GM12878 (cell line): ENCODE results near the gene SELENOH. TPM values are rescaled to one million over a fixed set of nuclear protein-coding genes. Genes with fewer than 3 reads are reported as not detected.
"Not testable (repeated sequence)": the region's sequence is repeated elsewhere in the genome, so short reads cannot be mapped to it uniquely, and the experiment has no call there.

Experiments used
- ATAC-seq: fragments of 200-7000 bp; cut with Tn5 transposase; 3 replicates; pipeline ENCODE4 v1.9.1; 2020; ENCODE audit warnings: mild to moderate bottlenecking, moderate library complexity
- BruUV-seq: library from RNA; stranded (reverse); fragments of 400-500 nt; replicated peaks from 2 replicates; lab custom pipeline; 2021; lab: Mats Ljungman, UMichigan
- CTCF ChIA-PET: fragments of 300-600 bp; sonication (Branson Sonifier 250); formaldehyde crosslinking; extraction: SDS; loops from one replicate; lab custom pipeline; 2021; ENCODE audit warnings: inconsistent platforms; lab: Yijun Ruan, JAX
- POLR2A ChIA-PET: fragments of 350-600 bp; formaldehyde crosslinking; extraction: SDS; loops from one replicate; lab custom pipeline; 2021; ENCODE audit warnings: inconsistent platforms; lab: Charles Lee
- RAD21 ChIA-PET: fragments of 300-600 bp; sonication (Branson Sonifier 250); formaldehyde crosslinking; loops from one replicate; lab custom pipeline; 2023; ENCODE audit warnings: antibody characterized with exemption; ENCODE audit not compliant: unreplicated experiment; lab: Charles Lee
- SMC1A ChIA-PET: fragments of 300-600 bp; sonication (Branson Sonifier 250); formaldehyde crosslinking; loops from one replicate; lab custom pipeline; 2023; ENCODE audit not compliant: unreplicated experiment, uncharacterized antibody; lab: Charles Lee
- DNase-seq: peaks from one replicate; pipeline ENCODE4 v3.0.0-alpha.2; 2011; ENCODE audit warnings: low read depth, low spot score
- FAIRE-seq: peaks from 3 replicates; lab custom pipeline; 2011; peaks lifted over from hg19 to GRCh38; lab: Jason Lieb, UNC
- H2AFZ ChIP-seq: 2 replicates; pipeline ENCODE4 v1.6.0; 2011; ENCODE audit warnings: low read depth, low read length, control low read depth; ENCODE audit not compliant: control insufficient read depth
- H3K27ac ChIP-seq: 2 replicates; pipeline ENCODE4 v1.5.1; 2011; ENCODE audit warnings: control low read depth; ENCODE audit not compliant: control insufficient read depth, insufficient read depth
- H3K27me3 ChIP-seq, 2 experiments: replicated peaks in 1 of 2; 2 replicates each; pipeline versions ENCODE4 v1.6.0 to v1.6.1; 2011; ENCODE audit warnings: low read length in 1 of 2; ENCODE audit not compliant: control insufficient read depth in 2 of 2, insufficient read depth in 2 of 2
- H3K36me3 ChIP-seq, 2 experiments: 2 replicates each; pipeline ENCODE4 v1.5.1; 2011; ENCODE audit warnings: low read length in 1 of 2; ENCODE audit not compliant: control insufficient read depth in 2 of 2, insufficient read depth in 2 of 2
- H3K4me1 ChIP-seq: 2 replicates; pipeline ENCODE4 v1.6.1; 2011; ENCODE audit warnings: mild to moderate bottlenecking, low read length, moderate library complexity, mixed read lengths; ENCODE audit not compliant: control insufficient read depth, insufficient read depth
- H3K4me2 ChIP-seq: 2 replicates; pipeline ENCODE4 v1.6.0; 2011; ENCODE audit warnings: control low read depth; ENCODE audit not compliant: control insufficient read depth, insufficient read depth
- H3K4me3 ChIP-seq: fragments of 200-600 bp; sonication (generic); 2 replicates; pipeline ENCODE4 v1.5.1; 2016
- H3K79me2 ChIP-seq: 2 replicates; pipeline ENCODE4 v1.6.0; 2011; ENCODE audit warnings: low read length; ENCODE audit not compliant: control insufficient read depth, insufficient read depth
- H3K9ac ChIP-seq: 2 replicates; pipeline ENCODE4 v1.8.0; 2011; ENCODE audit warnings: low read length, control low read depth, mixed read lengths; ENCODE audit not compliant: control insufficient read depth, insufficient read depth
- H3K9me3 ChIP-seq: replicated peaks from 3 replicates; pipeline ENCODE4 v1.5.1; 2011; ENCODE audit warnings: mild to moderate bottlenecking, low read length; ENCODE audit not compliant: control insufficient read depth, insufficient read depth
- H4K20me1 ChIP-seq: 2 replicates; pipeline ENCODE4 v1.6.0; 2011; ENCODE audit not compliant: control insufficient read depth, insufficient read depth
- CEBPB ChIP-seq, 2 experiments: fragments of 150-350 bp in 1 of 2; IDR thresholded peaks; 2 replicates each; pipeline ENCODE4 v1.6.1; 2012 to 2014; ENCODE audit warnings: low read depth in 2 of 2, low read length in 2 of 2, borderline replicate concordance in 1 of 2, inconsistent platforms in 1 of 2
- WGBS: methylation state at CpG from one replicate; pipeline ENCODE4 v1.1.6; 2016; ENCODE audit warnings: low lambda C conversion rate; ENCODE audit not compliant: insufficient replicate concordance, insufficient coverage; ENCODE audit errors: missing lambda C conversion rate; 5-methylcytosine and 5-hydroxymethylcytosine counted together
- in situ Hi-C: fragments of 300-500 bp; cut with MboI; formaldehyde crosslinking; loops from 9 replicates; pipeline ENCODE4 v1.14.3; 2018; ENCODE audit warnings: mixed read lengths
- intact Hi-C: fragments of 100-400 bp; cut with micrococcal nuclease; formaldehyde crosslinking; loops from one replicate; pipeline ENCODE4 v1.14.2; 2022; ENCODE audit not compliant: unreplicated experiment
- polyA plus RNA-seq, 11 experiments: library from polyadenylated mRNA; depleted of rRNA in 4 of 11; unstranded in 6 of 11; stranded (reverse) in 5 of 11; fragments of >200 nt; fragmentation: Nextera tagmentation in 4 of 11; fragmentation: Illumina TruSeq in 1 of 11; extraction: Ambion mirVana in 4 of 11; extraction: Trizol in 1 of 11; gene quantifications; 1 replicate in 1 of 11; 2 replicates in 10 of 11; pipeline versions ENCODE4 v1.2.1 to v1.2.3, GENCODE V29; 2011 to 2016; ENCODE audit warnings: inconsistent platforms in 2 of 11, missing spikeins in 2 of 11, low read depth in 1 of 11
- total RNA-seq, 4 experiments: library from RNA; depleted of rRNA in 3 of 4; stranded (reverse); fragments of >200 nt in 3 of 4; fragmentation: Illumina TruSeq in 1 of 4; extraction: Trizol in 1 of 4; gene quantifications; 2 replicates each; pipeline versions ENCODE4 v1.2.1 to v1.2.3, GENCODE V29; 2013 to 2021
- TF ChIP-seq, protein P1 (sequence below): IDR thresholded peaks from 2 replicates; pipeline ENCODE4 v1.6.1; 2012; ENCODE audit warnings: low read depth, low read length, improper control_type of control experiment
- TF ChIP-seq, protein P2 (sequence below): IDR thresholded peaks from 2 replicates; pipeline ENCODE4 v1.6.1; 2011; ENCODE audit warnings: borderline replicate concordance, low read depth, mild to moderate bottlenecking, moderate library complexity, mixed read lengths, low read length; ENCODE audit not compliant: insufficient read depth; ENCODE audit errors: extremely low read length
- TF ChIP-seq, protein P3 (sequence below): IDR thresholded peaks from 2 replicates; pipeline ENCODE4 v1.6.1; 2011; ENCODE audit warnings: mild to moderate bottlenecking, low read depth, low read length, moderate library complexity; ENCODE audit not compliant: insufficient replicate concordance

The SELENOH gene
- total and polyA plus RNA-seq, 10 of the 15 experiments (the other 5 are each of a cell fraction or from before 2014, with no cell fraction given), result 20.3 to 458 (median 200) TPM

DNA sequence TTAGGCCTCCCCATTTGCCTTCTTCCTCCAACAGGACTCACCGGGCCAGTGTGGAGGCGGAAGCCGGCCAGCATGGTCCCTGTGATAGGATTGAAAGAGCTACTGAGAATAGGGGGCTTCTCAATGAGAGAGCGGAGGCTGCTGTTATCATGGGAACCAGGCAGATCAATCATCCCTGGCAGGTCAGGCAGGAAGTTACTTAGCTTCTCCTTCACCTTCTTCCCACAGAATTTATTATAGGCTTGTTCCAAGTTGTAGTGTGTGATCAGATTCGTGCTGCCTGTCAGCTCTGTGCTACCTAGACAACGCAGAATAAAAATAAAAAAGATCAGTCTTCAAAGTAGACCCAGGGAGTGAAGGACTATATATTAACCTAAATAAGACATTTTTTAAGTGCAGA lies 36.4 kb upstream of the SELENOH start:
- no peak overlapping the region for H3K9ac ChIP-seq
- no peak overlapping the region for H3K4me2 ChIP-seq
- no peak for TF ChIP-seq CEBPB (IDR thresholded peaks at IDR 0.05; ENCODE audit: borderline replicate concordance in 1 of 2, low read depth in 2 of 2, low read length in 2 of 2)
- TF ChIP-seq, protein P1, sequence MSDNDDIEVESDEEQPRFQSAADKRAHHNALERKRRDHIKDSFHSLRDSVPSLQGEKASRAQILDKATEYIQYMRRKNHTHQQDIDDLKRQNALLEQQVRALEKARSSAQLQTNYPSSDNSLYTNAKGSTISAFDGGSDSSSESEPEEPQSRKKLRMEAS, result no peak
- TF ChIP-seq, protein P2, sequence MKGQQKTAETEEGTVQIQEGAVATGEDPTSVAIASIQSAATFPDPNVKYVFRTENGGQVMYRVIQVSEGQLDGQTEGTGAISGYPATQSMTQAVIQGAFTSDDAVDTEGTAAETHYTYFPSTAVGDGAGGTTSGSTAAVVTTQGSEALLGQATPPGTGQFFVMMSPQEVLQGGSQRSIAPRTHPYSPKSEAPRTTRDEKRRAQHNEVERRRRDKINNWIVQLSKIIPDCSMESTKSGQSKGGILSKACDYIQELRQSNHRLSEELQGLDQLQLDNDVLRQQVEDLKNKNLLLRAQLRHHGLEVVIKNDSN, result no peak
- TF ChIP-seq, protein P3, sequence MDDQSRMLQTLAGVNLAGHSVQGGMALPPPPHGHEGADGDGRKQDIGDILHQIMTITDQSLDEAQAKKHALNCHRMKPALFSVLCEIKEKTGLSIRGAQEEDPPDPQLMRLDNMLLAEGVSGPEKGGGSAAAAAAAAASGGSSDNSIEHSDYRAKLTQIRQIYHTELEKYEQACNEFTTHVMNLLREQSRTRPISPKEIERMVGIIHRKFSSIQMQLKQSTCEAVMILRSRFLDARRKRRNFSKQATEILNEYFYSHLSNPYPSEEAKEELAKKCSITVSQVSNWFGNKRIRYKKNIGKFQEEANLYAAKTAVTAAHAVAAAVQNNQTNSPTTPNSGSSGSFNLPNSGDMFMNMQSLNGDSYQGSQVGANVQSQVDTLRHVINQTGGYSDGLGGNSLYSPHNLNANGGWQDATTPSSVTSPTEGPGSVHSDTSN, result no peak
- TF ChIP-seq, all 136 proteins: peak for 0
- FAIRE-seq (no peak), DNase-seq (no peak), ATAC-seq (no peak)
- ChIA-PET RAD21 (no interaction called here), POLR2A (no interaction called here), SMC1A (interaction anchor here (0.9 to 2.0 kb wide), 3 partner anchors 10 to 96 kb away, joined by 3 to 7 read pairs (median 4); no protein-coding TSS in a partner anchor), CTCF (no interaction called here)
- Histone ChIP-seq H3K4me1 (peaks cover 2% of the 10 kb centered on the region), H3K4me3 (no peak overlapping the region), H3K27me3 (no peaks in the 10 kb centered on the region), H3K27ac (no peak overlapping the region), H3K9me3 (no peaks in the 10 kb centered on the region), H3K79me2 (0 out of 2 replicates have a peak, but pooled peaks cover 3% of the 10 kb centered on the region), H3K36me3 (peaks cover 5 to 22% of the 10 kb centered on the region in 2 experiments), H2AFZ (no peak overlapping the region), H4K20me1 (no peaks in the 10 kb centered on the region)
- intact Hi-C loops, result no loop called here
- no TSS peak for BruUV-seq
- 98% methylated on average over 6 of the region's 6 CpGs for WGBS
- in situ Hi-C loops, result no loop called here

DNA sequence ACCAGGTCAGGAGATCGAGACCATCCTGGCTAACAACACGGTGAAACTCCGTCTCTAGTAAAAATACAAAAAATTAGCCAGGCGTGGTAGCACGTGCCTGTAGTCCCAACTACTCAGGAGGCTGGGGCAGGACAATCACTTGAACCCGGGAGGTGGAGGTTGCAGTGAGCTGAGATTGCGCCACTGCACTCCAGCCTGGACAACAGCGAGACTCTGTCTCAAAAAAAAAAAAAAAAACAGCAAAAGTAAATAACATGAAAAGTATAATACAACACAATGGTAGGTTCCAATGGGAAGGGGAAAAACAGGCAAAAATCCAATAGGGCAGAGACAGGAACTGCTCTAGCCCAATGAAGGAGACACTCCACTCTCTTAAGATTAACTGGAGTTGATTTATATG lies 35.9 kb upstream of the SELENOH start:
- DNase-seq, H3K27me3 ChIP-seq, intact Hi-C loops, H3K9ac ChIP-seq, in situ Hi-C loops, H3K4me3 ChIP-seq, H3K27ac ChIP-seq, H2AFZ ChIP-seq, H3K4me1 ChIP-seq, H4K20me1 ChIP-seq, H3K79me2 ChIP-seq, RAD21 ChIA-PET, H3K4me2 ChIP-seq, POLR2A ChIA-PET, H3K9me3 ChIP-seq, ATAC-seq, BruUV-seq, FAIRE-seq: not testable (repeated sequence)
- CTCF ChIA-PET, result interaction anchor here (2.4 kb wide), 1 partner anchor 95 kb away, joined by 8 read pairs; no protein-coding TSS in a partner anchor
- H3K36me3 ChIP-seq, result peaks cover 3 to 20% of the 10 kb centered on the region in 2 experiments
- SMC1A ChIA-PET, result interaction anchor here (0.9 to 2.9 kb wide), 4 partner anchors 9 to 95 kb away, joined by 4 to 9 read pairs (median 6); no protein-coding TSS in a partner anchor
- 90% methylated on average over 6 of the region's 8 CpGs for WGBS
